Activated naive CD8-positive, alpha-beta T cell treated with anti-CD3 and anti-CD28 coated beads, Interleukin-2, amount 50 U/mL, for 16 hours (primary cell): ENCODE results near the gene RNPEPL1.
"Not testable (repeated sequence)": the region's sequence is repeated elsewhere in the genome, so short reads cannot be mapped to it uniquely, and the experiment has no call there.

ENCODE experiments used
- DNase-seq: peaks from one replicate; pipeline ENCODE4 v3.0.0-alpha.2; 2020; ENCODE audit warnings: low read depth, low spot score

The RNPEPL1 gene

GRCh38 chr2:240603846-240604245, 35.6 kb downstream of the RNPEPL1 start:
- no peak for DNase-seq

- no peak for DNase-seq
Measured at GRCh38 chr2:240604291-240604938, 36.1 kb downstream of the RNPEPL1 start.

GRCh38 chr2:240604939-240605716, 36.8 kb downstream of the RNPEPL1 start:
- no peak for DNase-seq

- DNase-seq, result no peak
Measured at GRCh38 chr2:240605867-240606743, 37.8 kb downstream of the RNPEPL1 start.

GRCh38 chr2:240611601-240612210, 43.4 kb downstream of the RNPEPL1 start:
- DNase-seq, result no peak

GRCh38 chr2:240613781-240614180, 45.5 kb downstream of the RNPEPL1 start:
- no peak for DNase-seq

GRCh38 chr2:240614391-240614790, 46.1 kb downstream of the RNPEPL1 start:
- no peak for DNase-seq

GRCh38 chr2:240615396-240615795, 47.1 kb downstream of the RNPEPL1 start:
- no peak for DNase-seq

GRCh38 chr2:240615820-240616547, 47.7 kb downstream of the RNPEPL1 start:
- DNase-seq, result no peak

GRCh38 chr2:240616860-240617666, 48.8 kb downstream of the RNPEPL1 start:
- DNase-seq, result not testable (repeated sequence)

- no peak for DNase-seq
Measured at GRCh38 chr2:240618776-240619175, 50.5 kb downstream of the RNPEPL1 start.

- DNase-seq, result no peak
Measured at GRCh38 chr2:240619506-240620148, 51.3 kb downstream of the RNPEPL1 start.

GRCh38 chr2:240620149-240620731, 52.0 kb downstream of the RNPEPL1 start:
- DNase-seq, result no peak

GRCh38 chr2:240620859-240621258, 52.6 kb downstream of the RNPEPL1 start:
- DNase-seq, result no peak

- no peak for DNase-seq
Measured at GRCh38 chr2:240622060-240622411, 53.8 kb downstream of the RNPEPL1 start.

- no peak for DNase-seq
Measured at GRCh38 chr2:240622531-240623235, 54.4 kb downstream of the RNPEPL1 start.

- no peak for DNase-seq
Measured at GRCh38 chr2:240623531-240624010, 55.3 kb downstream of the RNPEPL1 start.
